HCT116 (cell line): Measurements from ENCODE around the gene GPR157. TPM values are rescaled to one million over a fixed set of nuclear protein-coding genes. Genes with fewer than 3 reads are reported as not detected.

Experiments
- ATAC-seq: fragments of 200-7000 bp; cut with Tn5 transposase; 2 replicates; pipeline ENCODE4 v1.9.1; 2020; ENCODE audit warnings: mild to moderate bottlenecking, moderate library complexity
- BruUV-seq: library from RNA; stranded (reverse); fragments of 400-500 nt; replicated peaks from 2 replicates; lab custom pipeline; 2021; lab: Mats Ljungman, UMichigan
- CTCF ChIA-PET: fragments of 300-600 bp; sonication (Branson Sonifier 250); formaldehyde crosslinking; loops from one replicate; lab custom pipeline; 2021; ENCODE audit warnings: antibody characterized with exemption; lab: Charles Lee
- POLR2A ChIA-PET: fragments of 300-600, 350-600 bp; sonication (Branson Sonifier 250); formaldehyde crosslinking; loops from one replicate; lab custom pipeline; 2021; ENCODE audit warnings: antibody characterized with exemption; lab: Charles Lee
- RAD21 ChIA-PET, 2 experiments: fragments of 300-600 bp; sonication (Branson Sonifier 250); formaldehyde crosslinking; loops; one replicate each; lab custom pipeline; 2023; ENCODE audit warnings: low total read pairs in 2 of 2; ENCODE audit not compliant: uncharacterized antibody in 2 of 2, unreplicated experiment in 2 of 2, low non-redundant PET in 1 of 2; lab: Charles Lee
- DNase-seq: peaks from one replicate; pipeline ENCODE4 v3.0.0-alpha.2; 2010; ENCODE audit warnings: low read depth, low spot score
- H2AFZ ChIP-seq: fragments of 200-600 bp; shearing (Covaris generic), sonication (generic); 2 replicates; pipeline ENCODE4 v1.6.1; 2017; ENCODE audit warnings: low read depth, mixed run types, mixed read lengths, antibody characterized with exemption, low read length; ENCODE audit not compliant: poor library complexity, severe bottlenecking
- H3K27ac ChIP-seq: 2 replicates; pipeline ENCODE4 v1.5.1; 2012; ENCODE audit warnings: low read depth, low read length
- H3K27me3 ChIP-seq: fragments of 200-600 bp; sonication (generic); 2 replicates; pipeline ENCODE4 v1.6.1; 2016; ENCODE audit warnings: mixed run types, low read length, mixed read lengths; ENCODE audit not compliant: insufficient read depth
- H3K36me3 ChIP-seq, 2 experiments: fragments of 200-500 bp in 1 of 2; fragments of 200-600 bp in 1 of 2; sonication (Bioruptor generic) in 1 of 2; sonication (generic) in 1 of 2; 2 replicates each; pipeline versions ENCODE4 v1.5.1 to v1.6.1; 2014 to 2016; ENCODE audit warnings: low read length in 2 of 2, inconsistent platforms in 1 of 2, mixed read lengths in 1 of 2, mixed run types in 1 of 2; ENCODE audit not compliant: insufficient read depth in 2 of 2, control insufficient read depth in 1 of 2
- H3K4me1 ChIP-seq, 2 experiments: fragments of 200-600 bp in 1 of 2; sonication (generic) in 1 of 2; 2 replicates each; pipeline versions ENCODE4 v1.5.1 to v1.6.1; 2012 to 2017; ENCODE audit warnings: low read length in 2 of 2, inconsistent platforms in 1 of 2, mild to moderate bottlenecking in 1 of 2, mixed read lengths in 1 of 2, mixed run types in 1 of 2, moderate library complexity in 1 of 2; ENCODE audit not compliant: insufficient read depth in 2 of 2, control insufficient read depth in 1 of 2
- H3K4me2 ChIP-seq: fragments of 200-600 bp; sonication (generic); 2 replicates; pipeline ENCODE4 v1.6.1; 2017; ENCODE audit warnings: mixed run types, low read length, mixed read lengths
- H3K4me3 ChIP-seq, 2 experiments: fragments of 200-600 bp in 1 of 2; sonication (generic) in 1 of 2; replicated peaks in 1 of 2; 2 replicates each; pipeline ENCODE4 v1.5.1; 2011 to 2016; ENCODE audit warnings: low read length in 2 of 2, control low read depth in 1 of 2, low read depth in 1 of 2, mild to moderate bottlenecking in 1 of 2, mixed read lengths in 1 of 2, mixed run types in 1 of 2
- H3K79me2 ChIP-seq: fragments of 200-600 bp; sonication (generic); 2 replicates; pipeline ENCODE4 v1.6.1; 2017; ENCODE audit warnings: mild to moderate bottlenecking, mixed run types, low read length, moderate library complexity, mixed read lengths; ENCODE audit not compliant: insufficient read depth
- H3K9ac ChIP-seq: fragments of 200-600 bp; sonication (generic); 2 replicates; pipeline ENCODE4 v1.6.1; 2016; ENCODE audit warnings: low read length, mixed read lengths
- H3K9me2 ChIP-seq: fragments of 200-600 bp; sonication (generic), shearing (Covaris generic); 2 replicates; pipeline ENCODE4 v1.6.1; 2017; ENCODE audit warnings: mixed run types, mild to moderate bottlenecking, moderate library complexity; ENCODE audit not compliant: insufficient read depth
- H3K9me3 ChIP-seq, 2 experiments: fragments of 200-500 bp in 1 of 2; fragments of 200-600 bp in 1 of 2; sonication (Bioruptor generic) in 1 of 2; sonication (generic) in 1 of 2; 2 replicates each; pipeline ENCODE4 v1.6.1; 2014 to 2017; ENCODE audit warnings: low read length in 2 of 2, mixed read lengths in 2 of 2, inconsistent platforms in 1 of 2, low read depth in 1 of 2, mild to moderate bottlenecking in 1 of 2, mixed run types in 1 of 2, moderate library complexity in 1 of 2; ENCODE audit not compliant: control insufficient read depth in 1 of 2, insufficient read depth in 1 of 2
- H4K20me1 ChIP-seq: fragments of 200-600 bp; sonication (generic), shearing (Covaris generic); 2 replicates; pipeline ENCODE4 v1.6.1; 2017; ENCODE audit warnings: mixed run types, mild to moderate bottlenecking, moderate library complexity; ENCODE audit not compliant: insufficient read depth
- EGR1 ChIP-seq: IDR thresholded peaks from 2 replicates; pipeline ENCODE4 v1.6.1; 2012; ENCODE audit warnings: low read depth
- ELF1 ChIP-seq: IDR thresholded peaks from 2 replicates; pipeline ENCODE4 v1.6.1; 2012; ENCODE audit warnings: low read depth, borderline replicate concordance
- EZH2phosphoT487 ChIP-seq: fragments of 200-600 bp; IDR thresholded peaks from 2 replicates; pipeline ENCODE4 v1.6.1; 2018; ENCODE audit warnings: antibody characterized with exemption, borderline replicate concordance
- POLR2AphosphoS5 ChIP-seq: IDR thresholded peaks from 2 replicates; pipeline ENCODE4 v1.6.1; 2011; ENCODE audit warnings: mild to moderate bottlenecking, low read depth, low read length, moderate library complexity
- ZNF274 ChIP-seq: fragments of 200-500 bp; sonication (Bioruptor generic); IDR thresholded peaks from 2 replicates; pipeline ENCODE4 v1.6.1; 2014; ENCODE audit warnings: mild to moderate bottlenecking, low read depth, low read length, inconsistent platforms
- intact Hi-C: fragments of 100-400 bp; cut with micrococcal nuclease; formaldehyde crosslinking; loops from 2 replicates; pipeline ENCODE4 v1.10.0; 2022
- total RNA-seq: library from RNA; stranded (reverse); gene quantifications from one replicate; pipeline ENCODE4 v1.2.1, GENCODE V29; 2021; ENCODE audit not compliant: unreplicated experiment
- TF ChIP-seq, protein P1 (sequence below), 3 experiments: fragments of 200-600 bp in 1 of 3; sonication (generic) in 1 of 3; IDR thresholded peaks in 2 of 3; conservative IDR thresholded peaks in 1 of 3; 2 replicates each; pipeline ENCODE4 v1.5.1; 2012 to 2017; ENCODE audit warnings: low read depth in 2 of 3, low read length in 2 of 3, antibody characterized with exemption in 1 of 3, borderline replicate concordance in 1 of 3, control low read depth in 1 of 3, mild to moderate bottlenecking in 1 of 3, mixed read lengths in 1 of 3, mixed run types in 1 of 3, moderate library complexity in 1 of 3; ENCODE audit not compliant: insufficient read depth in 1 of 3
- TF ChIP-seq, protein P2 (sequence below): IDR thresholded peaks from 2 replicates; pipeline ENCODE4 v1.6.1; 2012; ENCODE audit warnings: low read depth

GPR157 gene
- total RNA-seq, 1 experiment from 2014 or later = 7.7 TPM

DNA sequence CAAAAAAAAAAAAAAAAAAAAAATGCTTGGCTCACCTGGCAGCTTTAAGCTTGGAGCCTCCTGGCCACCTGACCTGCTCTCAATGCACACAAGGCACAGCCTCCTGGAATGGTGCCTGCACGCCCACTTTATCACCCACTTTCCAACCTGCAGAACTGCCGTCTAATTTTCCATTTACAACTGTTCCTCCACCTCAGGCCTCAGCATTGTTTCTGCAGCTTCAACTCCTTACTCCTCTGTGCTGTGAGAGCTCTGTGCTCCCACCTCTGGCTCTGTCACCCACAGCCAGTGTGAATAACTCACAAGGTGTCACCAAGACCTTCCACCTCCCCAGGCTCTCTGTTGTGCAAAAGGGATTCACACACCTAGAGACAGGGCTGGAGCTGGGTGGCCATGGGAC lies 38.7 kb upstream of the GPR157 start:
- intact Hi-C loops = no loop called here
- Histone ChIP-seq H3K4me1 (peaks cover 28 to 34% of the 10 kb centered on the region in 2 experiments), H3K79me2 (peaks cover 40% of the 10 kb centered on the region)

More for the DNA sequence above, 38.7 kb upstream of the GPR157 start:
- TF ChIP-seq POLR2AphosphoS5 (no peak), EGR1 (no peak), ELF1 (no peak), EZH2phosphoT487 (no peak), ZNF274 (no peak)
- TF ChIP-seq, protein P1, sequence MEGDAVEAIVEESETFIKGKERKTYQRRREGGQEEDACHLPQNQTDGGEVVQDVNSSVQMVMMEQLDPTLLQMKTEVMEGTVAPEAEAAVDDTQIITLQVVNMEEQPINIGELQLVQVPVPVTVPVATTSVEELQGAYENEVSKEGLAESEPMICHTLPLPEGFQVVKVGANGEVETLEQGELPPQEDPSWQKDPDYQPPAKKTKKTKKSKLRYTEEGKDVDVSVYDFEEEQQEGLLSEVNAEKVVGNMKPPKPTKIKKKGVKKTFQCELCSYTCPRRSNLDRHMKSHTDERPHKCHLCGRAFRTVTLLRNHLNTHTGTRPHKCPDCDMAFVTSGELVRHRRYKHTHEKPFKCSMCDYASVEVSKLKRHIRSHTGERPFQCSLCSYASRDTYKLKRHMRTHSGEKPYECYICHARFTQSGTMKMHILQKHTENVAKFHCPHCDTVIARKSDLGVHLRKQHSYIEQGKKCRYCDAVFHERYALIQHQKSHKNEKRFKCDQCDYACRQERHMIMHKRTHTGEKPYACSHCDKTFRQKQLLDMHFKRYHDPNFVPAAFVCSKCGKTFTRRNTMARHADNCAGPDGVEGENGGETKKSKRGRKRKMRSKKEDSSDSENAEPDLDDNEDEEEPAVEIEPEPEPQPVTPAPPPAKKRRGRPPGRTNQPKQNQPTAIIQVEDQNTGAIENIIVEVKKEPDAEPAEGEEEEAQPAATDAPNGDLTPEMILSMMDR (IDR thresholded peaks at IDR 0.05 in 2 of 3, conservative IDR thresholded peaks at IDR 0.05 in 1 of 3; ENCODE audit: borderline replicate concordance in 1 of 3, insufficient read depth in 1 of 3, low read depth in 2 of 3, low read length in 2 of 3) = no peak
- TF ChIP-seq, protein P2, sequence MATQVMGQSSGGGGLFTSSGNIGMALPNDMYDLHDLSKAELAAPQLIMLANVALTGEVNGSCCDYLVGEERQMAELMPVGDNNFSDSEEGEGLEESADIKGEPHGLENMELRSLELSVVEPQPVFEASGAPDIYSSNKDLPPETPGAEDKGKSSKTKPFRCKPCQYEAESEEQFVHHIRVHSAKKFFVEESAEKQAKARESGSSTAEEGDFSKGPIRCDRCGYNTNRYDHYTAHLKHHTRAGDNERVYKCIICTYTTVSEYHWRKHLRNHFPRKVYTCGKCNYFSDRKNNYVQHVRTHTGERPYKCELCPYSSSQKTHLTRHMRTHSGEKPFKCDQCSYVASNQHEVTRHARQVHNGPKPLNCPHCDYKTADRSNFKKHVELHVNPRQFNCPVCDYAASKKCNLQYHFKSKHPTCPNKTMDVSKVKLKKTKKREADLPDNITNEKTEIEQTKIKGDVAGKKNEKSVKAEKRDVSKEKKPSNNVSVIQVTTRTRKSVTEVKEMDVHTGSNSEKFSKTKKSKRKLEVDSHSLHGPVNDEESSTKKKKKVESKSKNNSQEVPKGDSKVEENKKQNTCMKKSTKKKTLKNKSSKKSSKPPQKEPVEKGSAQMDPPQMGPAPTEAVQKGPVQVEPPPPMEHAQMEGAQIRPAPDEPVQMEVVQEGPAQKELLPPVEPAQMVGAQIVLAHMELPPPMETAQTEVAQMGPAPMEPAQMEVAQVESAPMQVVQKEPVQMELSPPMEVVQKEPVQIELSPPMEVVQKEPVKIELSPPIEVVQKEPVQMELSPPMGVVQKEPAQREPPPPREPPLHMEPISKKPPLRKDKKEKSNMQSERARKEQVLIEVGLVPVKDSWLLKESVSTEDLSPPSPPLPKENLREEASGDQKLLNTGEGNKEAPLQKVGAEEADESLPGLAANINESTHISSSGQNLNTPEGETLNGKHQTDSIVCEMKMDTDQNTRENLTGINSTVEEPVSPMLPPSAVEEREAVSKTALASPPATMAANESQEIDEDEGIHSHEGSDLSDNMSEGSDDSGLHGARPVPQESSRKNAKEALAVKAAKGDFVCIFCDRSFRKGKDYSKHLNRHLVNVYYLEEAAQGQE = no peak
- Histone ChIP-seq H3K27me3 (no peaks in the 10 kb centered on the region; the same call in 1 of the 2 replicates), H3K9ac (no peak overlapping the region), H3K27ac (no peak overlapping the region), H3K36me3 (no peaks in the 10 kb centered on the region), H3K9me2 (no peaks in the 10 kb centered on the region), H2AFZ (no peak overlapping the region), H3K9me3 (no peaks in the 10 kb centered on the region), H4K20me1 (peaks cover 8% of the 10 kb centered on the region; the same call in 1 of the 2 replicates), H3K4me3 (no peak overlapping the region), H3K4me2 (no peak overlapping the region)
- ATAC-seq (no peak), DNase-seq (no peak)
- CTCF ChIA-PET = no interaction called here
- POLR2A ChIA-PET = no interaction called here
- RAD21 ChIA-PET = no interaction called here
- no TSS peak for BruUV-seq
